Neural progenitor cell (in vitro differentiated cells): ENCODE results near the gene B4GALT5. TPM values are rescaled to one million over a fixed set of nuclear protein-coding genes. Genes with fewer than 3 reads are reported as not detected.

Experiments
- DNase-seq: peaks from one replicate; pipeline ENCODE4 v3.0.0-alpha.2; 2016; ENCODE audit warnings: low spot score
- H2AFZ ChIP-seq: fragments of 200-600 bp; sonication (generic); replicated peaks from 2 replicates; pipeline ENCODE4 v1.6.1; 2016; ENCODE audit warnings: antibody characterized with exemption
- H3F3A ChIP-seq: fragments of 200-600 bp; sonication (generic); 2 replicates; pipeline ENCODE4 v1.6.1; 2016; ENCODE audit warnings: antibody characterized with exemption, low read depth
- H3K27ac ChIP-seq: fragments of 200-600 bp; sonication (generic); 2 replicates; pipeline ENCODE4 v1.5.1; 2016; ENCODE audit warnings: mild to moderate bottlenecking
- H3K27me3 ChIP-seq: fragments of 200-600 bp; sonication (generic); 2 replicates; pipeline ENCODE4 v1.6.1; 2016; ENCODE audit warnings: mild to moderate bottlenecking, moderate library complexity
- H3K36me3 ChIP-seq: fragments of 200-600 bp; sonication (generic); 2 replicates; pipeline ENCODE4 v1.5.1; 2016
- H3K4me1 ChIP-seq: fragments of 200-600 bp; sonication (generic); 2 replicates; pipeline ENCODE4 v1.6.1; 2016; ENCODE audit warnings: mixed run types
- H3K4me2 ChIP-seq: fragments of 200-600 bp; sonication (generic); 2 replicates; pipeline ENCODE4 v1.6.1; 2016
- H3K4me3 ChIP-seq: fragments of 200-600 bp; sonication (generic); 2 replicates; pipeline ENCODE4 v1.5.1; 2016
- H3K79me2 ChIP-seq: fragments of 200-600 bp; sonication (generic); 2 replicates; pipeline ENCODE4 v1.6.1; 2016; ENCODE audit warnings: low read depth
- H3K9ac ChIP-seq: fragments of 200-600 bp; sonication (generic); 2 replicates; pipeline ENCODE4 v1.6.1; 2016
- H3K9me3 ChIP-seq: fragments of 200-600 bp; sonication (generic); 2 replicates; pipeline ENCODE4 v1.5.1; 2016; ENCODE audit warnings: low read depth
- H4K20me1 ChIP-seq: fragments of 200-600 bp; sonication (generic); 2 replicates; pipeline ENCODE4 v1.6.1; 2016; ENCODE audit warnings: low read depth
- H3K27ac Mint-ChIP-seq: 3 replicates; pipeline ENCODE4 v1.8.0; 2021; ENCODE audit warnings: mixed read lengths
- H3K27me3 Mint-ChIP-seq: 2 replicates; pipeline ENCODE4 v1.8.0; 2022; ENCODE audit warnings: low read depth, mild to moderate bottlenecking, inconsistent platforms, moderate library complexity, mixed read lengths; ENCODE audit not compliant: insufficient read depth
- H3K36me3 Mint-ChIP-seq: 3 replicates; pipeline ENCODE4 v1.8.0; 2021; ENCODE audit warnings: mixed read lengths
- H3K4me1 Mint-ChIP-seq: 3 replicates; pipeline ENCODE4 v1.8.0; 2021; ENCODE audit warnings: mixed read lengths
- H3K4me3 Mint-ChIP-seq: 3 replicates; pipeline ENCODE4 v1.8.0; 2021; ENCODE audit warnings: mild to moderate bottlenecking, moderate library complexity, mixed read lengths
- H3K9me3 Mint-ChIP-seq: 3 replicates; pipeline ENCODE4 v1.8.0; 2020; ENCODE audit warnings: mixed read lengths
- EZH2 ChIP-seq: fragments of 200-600 bp; sonication (generic); IDR thresholded peaks from 2 replicates; pipeline ENCODE4 v1.6.1; 2017; ENCODE audit warnings: antibody characterized with exemption, mild to moderate bottlenecking, moderate library complexity
- EZH2phosphoT487 ChIP-seq: fragments of 200-600 bp; sonication (generic); IDR thresholded peaks from 2 replicates; pipeline ENCODE4 v1.6.1; 2017; ENCODE audit warnings: antibody characterized with exemption
- total RNA-seq: library from RNA; depleted of rRNA; stranded (reverse); fragments of >200 nt; gene quantifications from 2 replicates; pipeline ENCODE4 v1.2.3, GENCODE V29; 2015; ENCODE audit warnings: low replicate concordance
- TF ChIP-seq, protein P1 (sequence below): fragments of 200-600 bp; sonication (generic); IDR thresholded peaks from 2 replicates; pipeline ENCODE4 v1.5.1; 2017; ENCODE audit warnings: antibody characterized with exemption, mild to moderate bottlenecking

The B4GALT5 gene
- total RNA-seq, 1 donor from 2014 or later = 60.1 TPM

DNA sequence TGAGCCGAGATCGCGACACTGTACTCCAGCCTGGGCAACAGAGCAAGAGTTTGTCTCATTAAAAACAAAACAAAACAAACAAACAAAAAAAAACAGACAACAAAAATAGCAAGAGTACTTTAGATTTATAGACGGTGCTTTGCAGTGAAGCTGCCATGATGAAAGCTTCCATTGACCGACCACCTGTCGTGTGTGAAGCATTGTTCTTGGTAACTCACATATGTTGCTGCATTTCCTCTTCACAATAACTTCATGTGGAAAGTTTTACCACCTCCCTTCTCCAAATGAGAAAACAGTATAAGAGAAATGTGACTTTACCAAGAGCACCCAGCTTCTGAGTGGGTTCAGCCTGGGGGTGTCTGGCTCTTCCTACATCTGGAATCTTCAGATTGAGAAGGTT is 89.4 kb downstream of the B4GALT5 start:
- no peaks in the 10 kb centered on the region for H4K20me1 ChIP-seq
- H3K9me3 ChIP-seq = no peaks in the 10 kb centered on the region
- no peaks in the 10 kb centered on the region for H3K79me2 ChIP-seq
- H3K9ac ChIP-seq = no peak overlapping the region
- Mint-ChIP-seq H3K36me3 (peaks cover 3% of the 10 kb centered on the region), H3K9me3 (peaks cover 11% of the 10 kb centered on the region), H3K27me3 (peaks cover 6% of the 10 kb centered on the region), H3K27ac (no peak overlapping the region), H3K4me1 (peaks cover 8% of the 10 kb centered on the region), H3K4me3 (no peak overlapping the region)
- DNase-seq = no peak
- H3K4me3 ChIP-seq = no peak overlapping the region
- H3K27me3 ChIP-seq = no peaks in the 10 kb centered on the region
- no peaks in the 10 kb centered on the region for H3K36me3 ChIP-seq
- TF ChIP-seq, protein P1, sequence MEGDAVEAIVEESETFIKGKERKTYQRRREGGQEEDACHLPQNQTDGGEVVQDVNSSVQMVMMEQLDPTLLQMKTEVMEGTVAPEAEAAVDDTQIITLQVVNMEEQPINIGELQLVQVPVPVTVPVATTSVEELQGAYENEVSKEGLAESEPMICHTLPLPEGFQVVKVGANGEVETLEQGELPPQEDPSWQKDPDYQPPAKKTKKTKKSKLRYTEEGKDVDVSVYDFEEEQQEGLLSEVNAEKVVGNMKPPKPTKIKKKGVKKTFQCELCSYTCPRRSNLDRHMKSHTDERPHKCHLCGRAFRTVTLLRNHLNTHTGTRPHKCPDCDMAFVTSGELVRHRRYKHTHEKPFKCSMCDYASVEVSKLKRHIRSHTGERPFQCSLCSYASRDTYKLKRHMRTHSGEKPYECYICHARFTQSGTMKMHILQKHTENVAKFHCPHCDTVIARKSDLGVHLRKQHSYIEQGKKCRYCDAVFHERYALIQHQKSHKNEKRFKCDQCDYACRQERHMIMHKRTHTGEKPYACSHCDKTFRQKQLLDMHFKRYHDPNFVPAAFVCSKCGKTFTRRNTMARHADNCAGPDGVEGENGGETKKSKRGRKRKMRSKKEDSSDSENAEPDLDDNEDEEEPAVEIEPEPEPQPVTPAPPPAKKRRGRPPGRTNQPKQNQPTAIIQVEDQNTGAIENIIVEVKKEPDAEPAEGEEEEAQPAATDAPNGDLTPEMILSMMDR = no peak
- TF ChIP-seq EZH2phosphoT487 (no peak), EZH2 (no peak)
- H3K27ac ChIP-seq = no peak overlapping the region
- H2AFZ ChIP-seq = no peak overlapping the region
- no peak overlapping the region for H3K4me2 ChIP-seq
- peaks cover 5% of the 10 kb centered on the region for H3K4me1 ChIP-seq
- H3F3A ChIP-seq = no peaks in the 10 kb centered on the region

DNA sequence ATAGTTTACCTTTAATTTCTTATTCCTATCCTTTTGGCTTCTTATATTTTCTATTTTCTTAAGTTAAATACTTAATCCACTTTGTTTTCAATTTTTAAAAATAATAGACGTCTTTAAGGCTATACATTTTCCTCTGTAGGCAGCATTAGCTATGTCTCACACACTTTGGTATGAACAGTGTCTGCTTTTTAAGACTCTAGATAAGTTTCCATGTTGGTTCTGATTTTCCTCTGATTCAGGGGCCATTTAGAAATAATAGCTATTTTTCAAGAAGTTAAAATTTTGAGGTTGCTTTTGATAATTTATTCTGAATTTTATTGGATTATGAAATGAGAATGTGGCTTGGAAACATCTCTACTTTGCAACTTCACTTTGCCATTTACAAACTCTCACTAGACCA is 91.4 kb downstream of the B4GALT5 start:
- no peaks in the 10 kb centered on the region for H3K79me2 ChIP-seq
- H3K27me3 ChIP-seq = no peaks in the 10 kb centered on the region
- no peak for DNase-seq
- peaks cover 5% of the 10 kb centered on the region for H3K4me1 ChIP-seq
- H3K36me3 Mint-ChIP-seq = no peaks in the 10 kb centered on the region
- H3K4me3 Mint-ChIP-seq = no peak overlapping the region
- peaks cover 4% of the 10 kb centered on the region for H3K9me3 Mint-ChIP-seq
- no peak overlapping the region for H2AFZ ChIP-seq
- H3K4me1 Mint-ChIP-seq = peaks cover 8% of the 10 kb centered on the region
- H3K9ac ChIP-seq = no peak overlapping the region
- no peak overlapping the region for H3K4me3 ChIP-seq
- no peak overlapping the region for H3K27ac Mint-ChIP-seq
- peaks cover 6% of the 10 kb centered on the region for H3K27me3 Mint-ChIP-seq
- no peaks in the 10 kb centered on the region for H3K36me3 ChIP-seq
- H3K27ac ChIP-seq = no peak overlapping the region
- H3K9me3 ChIP-seq = no peaks in the 10 kb centered on the region
- no peaks in the 10 kb centered on the region for H4K20me1 ChIP-seq
- no peaks in the 10 kb centered on the region for H3F3A ChIP-seq
- no peak overlapping the region for H3K4me2 ChIP-seq
- TF ChIP-seq, protein P1 = no peak
- TF ChIP-seq EZH2 = no peak

DNA sequence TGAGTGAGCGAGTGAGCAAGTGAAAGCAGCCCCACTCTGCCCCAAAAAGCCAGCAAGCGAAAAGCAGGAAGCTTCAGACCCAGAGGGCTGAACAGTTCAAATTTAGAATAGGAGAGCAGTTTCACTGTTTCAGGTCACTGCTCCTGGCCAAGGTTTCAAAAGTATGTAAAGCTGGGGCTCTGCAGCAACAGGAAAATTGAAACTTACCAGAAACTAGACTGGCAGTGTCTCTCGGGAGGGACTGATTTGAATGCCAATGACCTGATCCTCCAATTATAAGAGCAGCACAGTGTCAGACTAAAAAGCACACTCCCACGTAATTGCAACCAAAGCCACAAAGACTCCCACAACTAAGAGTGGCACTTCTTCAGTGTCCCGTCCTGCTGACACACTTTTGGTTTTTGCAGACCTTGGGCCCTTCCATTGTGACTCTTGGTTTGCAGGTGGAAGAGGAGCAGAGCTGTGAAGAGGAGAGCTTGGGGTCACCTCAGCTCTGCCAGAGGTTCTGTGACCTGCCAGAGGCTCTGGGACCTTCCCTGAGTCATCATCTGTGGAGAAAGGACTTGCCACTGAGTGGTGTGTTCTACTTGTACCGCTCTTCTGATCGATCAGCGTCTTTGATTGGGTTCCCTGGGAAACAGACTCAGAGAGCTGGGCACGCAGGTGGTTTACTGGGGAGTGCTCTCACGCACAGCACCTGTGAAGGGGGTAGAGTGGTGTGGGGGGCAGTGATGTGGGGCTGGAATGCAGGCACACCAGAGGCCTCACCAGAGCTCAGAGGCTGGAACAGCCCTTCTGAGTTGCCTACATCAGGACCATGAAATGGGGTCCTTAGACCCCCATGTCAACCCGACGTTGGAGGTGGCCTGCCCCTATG is 93.1 kb downstream of the B4GALT5 start:
- TF ChIP-seq EZH2 (no peak), EZH2phosphoT487 (no peak)
- TF ChIP-seq, protein P1 = no peak
- no peaks in the 10 kb centered on the region for H4K20me1 ChIP-seq
- Mint-ChIP-seq H3K36me3 (no peaks in the 10 kb centered on the region), H3K4me1 (peaks cover 5% of the 10 kb centered on the region), H3K4me3 (no peak overlapping the region), H3K27ac (no peak overlapping the region), H3K9me3 (peaks cover 4% of the 10 kb centered on the region), H3K27me3 (peaks cover 6% of the 10 kb centered on the region)
- no peak overlapping the region for H3K9ac ChIP-seq
- H3K79me2 ChIP-seq = no peaks in the 10 kb centered on the region
- no peaks in the 10 kb centered on the region for H3F3A ChIP-seq
- H3K36me3 ChIP-seq = no peaks in the 10 kb centered on the region
- H3K27me3 ChIP-seq = no peaks in the 10 kb centered on the region
- H3K4me2 ChIP-seq = no peak overlapping the region
- no peak overlapping the region for H3K27ac ChIP-seq
- peaks cover under 1% of the 10 kb centered on the region for H3K4me1 ChIP-seq
- H3K4me3 ChIP-seq = no peak overlapping the region
- no peaks in the 10 kb centered on the region for H3K9me3 ChIP-seq
- DNase-seq = no peak
- no peak overlapping the region for H2AFZ ChIP-seq
